Skeletal muscle satellite cell (primary cell): Measurements from ENCODE around the gene GFY.

Experiments used
- H3K27me3 ChIP-seq: 2 replicates; pipeline ENCODE4 v1.7.0; 2013; ENCODE audit warnings: low read length; ENCODE audit not compliant: control insufficient read depth, insufficient read depth
- H3K36me3 ChIP-seq: 2 replicates; pipeline ENCODE4 v1.7.0; 2013; ENCODE audit warnings: mild to moderate bottlenecking, control low read depth, low read length; ENCODE audit not compliant: insufficient read depth
- H3K4me1 ChIP-seq: 2 replicates; pipeline ENCODE4 v1.7.0; 2013; ENCODE audit warnings: low read length; ENCODE audit not compliant: control insufficient read depth, insufficient read depth
- H3K4me2 ChIP-seq: 2 replicates; pipeline ENCODE4 v1.7.0; 2013; ENCODE audit warnings: mild to moderate bottlenecking, low read length
- H3K4me3 ChIP-seq: 2 replicates; pipeline ENCODE4 v1.7.0; 2013; ENCODE audit warnings: low read length
- H3K9ac ChIP-seq: 2 replicates; pipeline ENCODE4 v1.7.0; 2013; ENCODE audit warnings: mild to moderate bottlenecking, low read depth, low read length, moderate library complexity
- H3K9me3 ChIP-seq: replicated peaks from 2 replicates; pipeline ENCODE4 v1.7.0; 2013; ENCODE audit warnings: mild to moderate bottlenecking, control low read depth, low read length

Gene GFY

DNA sequence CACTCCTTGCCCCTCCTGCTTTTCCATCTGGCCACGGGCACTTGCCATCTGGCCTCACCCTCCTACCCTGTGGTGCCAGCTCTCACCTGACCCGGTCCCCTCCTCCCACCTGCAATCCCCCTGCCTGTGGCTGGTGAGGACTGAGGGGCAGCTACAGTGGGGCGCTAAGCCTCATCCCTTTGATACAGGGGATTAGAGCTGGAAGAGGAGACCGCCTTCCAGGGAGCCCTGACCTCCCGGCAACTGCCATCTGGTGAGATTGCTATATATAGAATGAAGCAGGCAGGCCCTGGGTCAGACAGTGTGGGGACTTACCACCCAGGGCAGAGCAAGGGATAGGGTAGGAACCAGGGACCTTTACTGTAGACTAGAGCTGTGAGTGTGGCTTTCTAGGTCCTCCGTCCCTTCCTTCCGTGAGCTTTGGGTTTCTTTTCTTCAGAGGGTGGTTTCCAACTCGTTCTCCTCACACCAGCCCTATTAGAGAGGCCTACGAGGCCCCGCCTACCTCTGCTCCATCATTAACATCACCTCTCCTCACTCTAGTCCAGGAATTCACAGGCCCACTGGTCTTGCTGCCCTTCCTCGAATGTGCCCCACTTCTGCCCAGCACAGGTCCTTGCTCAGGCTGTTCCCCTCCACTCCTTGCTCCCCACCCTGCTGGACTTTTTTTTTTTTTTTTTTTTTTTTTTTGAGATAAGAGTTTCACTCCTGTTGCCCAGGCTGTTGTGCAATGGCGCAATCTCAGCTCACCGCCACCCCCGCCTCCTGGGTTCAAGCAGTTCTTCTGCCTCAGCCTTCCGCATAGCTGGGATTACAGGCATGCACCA lies 29.4 kb upstream of the GFY start:
- H3K4me2 ChIP-seq: no peak overlapping the region
- H3K9me3 ChIP-seq: no peaks in the 10 kb centered on the region
- no peak overlapping the region for H3K9ac ChIP-seq
- no peaks in the 10 kb centered on the region for H3K4me1 ChIP-seq
- peaks cover 53% of the 10 kb centered on the region for H3K27me3 ChIP-seq
- no peak overlapping the region for H3K4me3 ChIP-seq
- H3K36me3 ChIP-seq: no peaks in the 10 kb centered on the region

GRCh38 chr19:49396738-49397505 lies 28.3 kb upstream of the GFY start:
- H3K36me3 ChIP-seq: no peaks in the 10 kb centered on the region
- peaks cover 56% of the 10 kb centered on the region for H3K27me3 ChIP-seq
- H3K4me3 ChIP-seq: no peak overlapping the region
- H3K4me1 ChIP-seq: no peaks in the 10 kb centered on the region
- H3K9ac ChIP-seq: no peak overlapping the region
- H3K4me2 ChIP-seq: no peak overlapping the region
- H3K9me3 ChIP-seq: no peaks in the 10 kb centered on the region

DNA sequence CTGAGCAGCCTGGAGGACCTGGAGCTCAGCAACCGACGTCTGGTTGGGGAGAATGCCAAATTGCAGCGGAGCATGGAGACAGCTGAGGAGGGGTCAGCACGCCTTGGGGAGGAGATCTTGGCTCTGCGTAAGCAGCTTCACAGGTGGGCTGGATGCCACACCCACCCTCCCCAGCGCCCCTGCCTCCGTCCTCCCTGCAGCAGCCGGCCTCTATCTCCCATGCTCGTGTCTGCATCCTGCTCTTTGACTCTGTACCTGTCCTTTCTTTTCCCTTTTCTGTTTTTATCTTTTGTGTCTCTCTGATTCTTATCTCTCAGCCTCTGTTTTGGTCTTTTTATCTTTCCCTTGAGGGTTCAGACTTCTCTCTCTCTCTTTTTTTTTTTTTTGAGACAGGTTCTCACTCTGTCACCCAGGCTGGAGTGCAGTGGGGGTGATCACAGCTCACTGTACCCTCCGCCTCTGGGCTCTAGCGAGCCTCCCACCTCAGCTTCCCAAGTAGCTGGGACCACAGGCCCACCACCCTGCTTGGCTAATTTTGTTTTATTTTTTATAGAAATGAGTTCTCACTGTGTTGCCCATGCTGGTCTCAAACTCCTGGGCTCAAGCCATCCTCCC lies 27.1 kb upstream of the GFY start:
- Histone ChIP-seq H3K4me1 (no peaks in the 10 kb centered on the region), H3K27me3 (peaks cover 48% of the 10 kb centered on the region), H3K4me2 (no peak overlapping the region), H3K9me3 (no peaks in the 10 kb centered on the region), H3K4me3 (no peak overlapping the region), H3K36me3 (no peaks in the 10 kb centered on the region), H3K9ac (no peak overlapping the region)

- H3K9me3 ChIP-seq: no peaks in the 10 kb centered on the region
- no peak overlapping the region for H3K9ac ChIP-seq
- H3K36me3 ChIP-seq: no peaks in the 10 kb centered on the region
- peaks cover 40% of the 10 kb centered on the region for H3K27me3 ChIP-seq
- H3K4me3 ChIP-seq: no peak overlapping the region
- H3K4me2 ChIP-seq: no peak overlapping the region
- no peaks in the 10 kb centered on the region for H3K4me1 ChIP-seq
These were observed 26.3 kb upstream of the GFY start for GRCh38 chr19:49398931-49399330.

GRCh38 chr19:49400029-49400428 lies 25.2 kb upstream of the GFY start:
- H3K9ac ChIP-seq: no peak overlapping the region
- peaks cover 29% of the 10 kb centered on the region for H3K27me3 ChIP-seq
- no peaks in the 10 kb centered on the region for H3K4me1 ChIP-seq
- H3K36me3 ChIP-seq: no peaks in the 10 kb centered on the region
- no peaks in the 10 kb centered on the region for H3K9me3 ChIP-seq
- H3K4me2 ChIP-seq: no peak overlapping the region
- H3K4me3 ChIP-seq: no peak overlapping the region

DNA sequence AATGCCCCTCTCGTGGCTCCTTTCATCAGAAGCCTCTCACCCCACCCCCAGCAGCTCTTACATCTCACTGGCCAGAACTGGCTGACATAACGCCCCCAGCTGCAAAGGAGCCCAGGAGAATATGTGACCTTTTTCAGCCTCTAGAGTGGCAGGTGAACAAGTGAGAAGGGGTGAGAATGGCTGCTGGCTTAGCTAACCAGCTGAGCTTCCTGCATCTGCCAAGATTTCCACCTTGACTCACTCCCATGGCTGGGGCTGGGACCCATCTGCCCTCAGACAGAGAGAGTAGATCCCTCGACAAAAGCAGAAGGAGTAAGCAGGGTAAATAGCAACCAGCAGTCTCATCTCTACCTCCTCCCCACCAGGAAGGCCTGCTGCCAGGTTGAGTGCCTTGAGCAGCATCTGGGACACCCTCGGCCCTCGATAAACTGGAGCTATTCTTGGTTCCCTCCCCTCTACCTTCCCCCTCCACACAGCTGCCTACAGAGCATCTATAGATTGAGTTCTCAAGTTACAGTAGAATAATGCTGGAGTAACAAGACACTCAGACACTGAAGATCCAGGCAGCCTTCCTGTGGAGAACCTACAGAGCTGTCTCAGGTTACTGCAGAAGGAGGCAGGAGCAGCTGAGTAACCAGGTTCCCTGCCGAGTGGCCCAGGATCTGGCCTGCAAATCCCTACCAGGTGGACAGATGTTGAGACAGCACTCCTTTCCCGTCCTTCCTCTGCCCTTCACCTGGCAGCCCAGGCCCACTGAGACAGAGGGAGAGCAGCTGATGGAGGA lies 21.6 kb upstream of the GFY start:
- H3K9ac ChIP-seq: no peak overlapping the region

GRCh38 chr19:49407079-49407478 lies 18.1 kb upstream of the GFY start:
- Histone ChIP-seq H3K4me3 (no peak overlapping the region), H3K4me2 (no peak overlapping the region), H3K36me3 (no peaks in the 10 kb centered on the region), H3K9ac (no peak overlapping the region), H3K9me3 (no peaks in the 10 kb centered on the region), H3K27me3 (peaks cover 18% of the 10 kb centered on the region), H3K4me1 (no peaks in the 10 kb centered on the region)

More for the DNA sequence above, 21.6 kb upstream of the GFY start:
- Histone ChIP-seq H3K36me3 (no peaks in the 10 kb centered on the region), H3K9me3 (no peaks in the 10 kb centered on the region), H3K27me3 (peaks cover 21% of the 10 kb centered on the region), H3K4me3 (no peak overlapping the region), H3K4me1 (no peaks in the 10 kb centered on the region), H3K4me2 (no peak overlapping the region)

GRCh38 chr19:49407482-49408015 lies 17.6 kb upstream of the GFY start:
- Histone ChIP-seq H3K9ac (no peak overlapping the region), H3K9me3 (no peaks in the 10 kb centered on the region), H3K27me3 (peaks cover 22% of the 10 kb centered on the region), H3K4me2 (no peak overlapping the region), H3K4me3 (no peak overlapping the region), H3K4me1 (no peaks in the 10 kb centered on the region), H3K36me3 (no peaks in the 10 kb centered on the region)

DNA sequence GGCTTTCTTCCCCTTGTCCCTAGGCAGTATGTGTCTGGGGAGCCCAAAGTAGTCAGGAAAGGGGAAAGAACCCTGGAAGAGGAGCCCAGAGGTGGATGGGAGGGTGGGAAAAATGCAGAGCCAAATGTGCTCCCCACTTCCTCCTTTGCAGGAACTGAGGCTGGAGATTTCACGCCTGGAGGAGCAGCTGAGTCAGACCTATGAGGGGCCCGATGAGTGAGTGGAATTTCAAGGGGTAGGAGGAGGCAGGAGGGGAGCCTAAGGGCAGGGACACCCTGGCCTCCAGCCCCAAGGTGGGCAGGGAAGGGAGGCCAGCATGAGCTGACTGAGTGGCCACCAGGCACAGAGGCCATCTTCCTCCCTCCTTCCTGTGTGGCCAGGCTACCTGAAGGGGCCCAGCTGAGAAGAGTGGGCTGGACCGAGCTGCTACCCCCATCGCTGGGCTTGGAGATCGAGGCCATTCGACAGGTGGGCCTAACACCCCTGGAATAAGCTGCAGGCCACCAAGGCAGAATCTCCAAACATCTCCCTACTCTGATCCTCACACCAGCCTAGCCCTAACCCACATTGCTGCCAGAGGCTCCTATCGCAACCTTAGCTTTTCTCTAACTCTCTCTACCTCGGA lies 16.3 kb upstream of the GFY start:
- H3K27me3 ChIP-seq: peaks cover 34% of the 10 kb centered on the region
- no peaks in the 10 kb centered on the region for H3K4me1 ChIP-seq
- no peak overlapping the region for H3K4me2 ChIP-seq
- no peak overlapping the region for H3K4me3 ChIP-seq
- H3K9ac ChIP-seq: no peak overlapping the region
- no peaks in the 10 kb centered on the region for H3K36me3 ChIP-seq
- H3K9me3 ChIP-seq: no peaks in the 10 kb centered on the region

GRCh38 chr19:49409441-49410029 lies 15.7 kb upstream of the GFY start:
- H3K4me1 ChIP-seq: no peaks in the 10 kb centered on the region
- no peak overlapping the region for H3K4me2 ChIP-seq
- H3K27me3 ChIP-seq: peaks cover 39% of the 10 kb centered on the region
- no peaks in the 10 kb centered on the region for H3K9me3 ChIP-seq
- H3K9ac ChIP-seq: no peak overlapping the region
- no peak overlapping the region for H3K4me3 ChIP-seq
- no peaks in the 10 kb centered on the region for H3K36me3 ChIP-seq
